ENCODE results near the gene HID1. TPM values are rescaled to one million over a fixed set of nuclear protein-coding genes. Genes with fewer than 3 reads are reported as not detected.
A peak's percentile ranks its signal among the peaks of the same experiment; 100 is the strongest.

Gene HID1
- total and polyA plus RNA-seq, 9 of the 15 experiments (the other 6 are each of a cell fraction or from before 2014, with no cell fraction given), result 0.14 to 2.1 (median 0.54) TPM; not detected in 2

DNA sequence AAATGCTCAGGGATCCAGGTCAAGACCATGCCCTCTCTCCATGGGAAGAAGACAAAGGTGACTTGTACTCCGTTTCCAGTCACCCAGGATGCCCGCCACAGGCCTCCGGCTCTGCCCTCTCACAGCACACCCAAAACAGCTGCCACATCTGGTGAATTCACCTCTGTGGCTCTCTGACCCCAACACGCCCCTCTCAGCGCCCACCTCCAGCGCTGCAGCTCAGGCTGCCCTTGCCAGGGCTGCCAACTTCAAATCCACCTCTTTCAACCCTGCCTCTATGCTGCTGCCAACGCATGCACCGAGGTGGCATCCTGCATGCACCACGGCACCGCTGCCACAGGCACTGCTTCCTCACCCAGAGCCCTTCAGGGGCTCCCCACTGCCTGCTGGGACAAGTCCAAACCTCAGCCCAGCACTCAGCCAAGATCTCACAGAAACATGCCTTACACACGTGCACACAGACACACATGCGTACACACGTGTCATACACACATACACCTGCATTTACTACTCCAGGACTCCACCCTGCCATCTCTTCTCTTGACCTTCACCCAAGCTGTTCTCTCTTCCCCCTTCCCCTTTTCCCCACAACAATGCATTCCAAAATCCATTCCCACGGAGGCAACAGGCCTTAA, 7.5 kb downstream of the HID1 start:
- in situ Hi-C loops (cut with MboI), result loop anchor here (5.0 kb wide), 1 partner anchor 147 kb away; no protein-coding TSS in a partner anchor
- Histone ChIP-seq H3K27ac (ENCODE audit: extremely low read depth, low read depth, low read length) (no peak overlapping the region), H3K36me3 (ENCODE audit: control insufficient read depth, insufficient read depth, low read length) (no peaks in the 10 kb centered on the region), H3K79me2 (ENCODE audit: control insufficient read depth, insufficient read depth, low read length) (no peaks in the 10 kb centered on the region), H4K20me1 (replicated peaks; ENCODE audit: control insufficient read depth, insufficient read depth, low read length) (no peaks in the 10 kb centered on the region), H3K27me3 (ENCODE audit: control insufficient read depth in 2 of 2, insufficient read depth in 2 of 2, low read length in 2 of 2) (no peaks in the 10 kb centered on the region), H3K9me1 (ENCODE audit: control insufficient read depth, insufficient read depth, low read length) (no peaks in the 10 kb centered on the region), H3K9ac (ENCODE audit: insufficient read depth in 1 of 2, low read depth in 2 of 2, low read length in 2 of 2) (peak overlapping the region in 1 of 2 experiments; percentile 4; a peak in 1 of 4 replicates), H3K4me2 (ENCODE audit: insufficient read depth, low read length) (no peak overlapping the region), H3K4me1 (replicated peaks in 1 of 2; ENCODE audit: control insufficient read depth in 2 of 2, insufficient read depth in 2 of 2, low read length in 2 of 2) (peaks cover 8 to 33% of the 10 kb centered on the region in 2 experiments; a peak in 4 of 5 replicates), H3K9me3 (replicated peaks; ENCODE audit: control insufficient read depth, insufficient read depth, low read depth, low read length) (no peaks in the 10 kb centered on the region), H2AFZ (ENCODE audit: low read depth, low read length) (no peak overlapping the region), H3K4me3 (no peak overlapping the region)
- ATAC-seq (no peak), FAIRE-seq (no peak), DNase-seq (ENCODE audit: extremely low read depth in 1 of 4, low spot score in 3 of 4) (no peak)
- ChIA-PET POLR2A (interaction anchor here (0.6 to 2.3 kb wide), 3 partner anchors 46 to 218 kb away, joined by 3 to 7 read pairs (median 3); no protein-coding TSS in a partner anchor), CTCF (ENCODE audit: low intra/inter-chr PET ratio) (interaction anchor here (0.9 kb wide), 1 partner anchor 237 kb away, joined by 4 read pairs; no protein-coding TSS in a partner anchor)
- TF ChIP-seq ZNF408 (CRISPR knock-in tag; IDR thresholded peaks at IDR 0.05; ENCODE audit: low read depth) (no peak), MAZ (CRISPR knock-in tag; conservative IDR thresholded peaks at IDR 0.05 in 1 of 2, IDR thresholded peaks at IDR 0.05 in 1 of 2) (no peak), MYBL2 (IDR thresholded peaks at IDR 0.05; ENCODE audit: low read depth) (no peak), MYBL2 (CRISPR knock-in tag; IDR thresholded peaks at IDR 0.05; ENCODE audit: borderline replicate concordance) (no peak), ZNF551 (CRISPR knock-in tag; IDR thresholded peaks at IDR 0.05) (no peak)
- BruUV-seq (replicated peaks), result no TSS peak
- 53% methylated on average over 14 of the region's 14 CpGs for WGBS (ENCODE audit: insufficient coverage, low coverage, missing lambda C conversion rate)
- intact Hi-C loops (cut with micrococcal nuclease), result loop anchor here (5.0 kb wide), 1 partner anchor 147 kb away; no protein-coding TSS in a partner anchor
